Measurements from ENCODE around the gene ECI2.
"Not testable (repeated sequence)": the region's sequence is repeated elsewhere in the genome, so short reads cannot be mapped to it uniquely, and the experiment has no call there.

Gene ECI2

DNA sequence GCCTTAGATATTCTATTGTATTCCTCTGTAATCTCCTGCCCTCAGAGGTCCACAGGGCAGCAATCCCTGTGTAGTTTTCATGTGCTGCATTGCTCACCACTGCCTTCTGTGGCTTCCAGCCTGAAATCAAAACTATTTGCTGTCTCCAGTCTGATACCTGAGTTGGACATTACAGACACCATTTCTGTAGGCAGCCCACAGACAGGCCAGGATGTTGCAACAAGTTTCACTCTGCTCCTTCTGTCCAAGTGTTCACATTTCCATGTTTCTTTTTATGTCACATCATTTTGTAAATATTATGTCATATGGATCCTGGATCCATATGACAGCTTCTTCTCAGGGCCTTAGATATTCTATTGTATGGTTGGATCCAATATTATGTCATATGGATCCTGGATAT is 21.7 kb downstream of the ECI2 start:
- Histone ChIP-seq H3K4me1 (ENCODE audit: control insufficient read depth, low read depth, low read length) (no peaks in the 10 kb centered on the region), H3K9me3 (ENCODE audit: control insufficient read depth, low read depth, low read length) (no peaks in the 10 kb centered on the region), H3K36me3 (ENCODE audit: control insufficient read depth, low read depth, low read length) (peaks cover 30% of the 10 kb centered on the region), H3K27ac (ENCODE audit: low read length) (no peak overlapping the region), H3K4me3 (ENCODE audit: low read length) (no peak overlapping the region), H3K27me3 (ENCODE audit: control insufficient read depth, insufficient read depth, low read length) (no peaks in the 10 kb centered on the region), H3K9ac (ENCODE audit: low read length) (no peak overlapping the region)

DNA sequence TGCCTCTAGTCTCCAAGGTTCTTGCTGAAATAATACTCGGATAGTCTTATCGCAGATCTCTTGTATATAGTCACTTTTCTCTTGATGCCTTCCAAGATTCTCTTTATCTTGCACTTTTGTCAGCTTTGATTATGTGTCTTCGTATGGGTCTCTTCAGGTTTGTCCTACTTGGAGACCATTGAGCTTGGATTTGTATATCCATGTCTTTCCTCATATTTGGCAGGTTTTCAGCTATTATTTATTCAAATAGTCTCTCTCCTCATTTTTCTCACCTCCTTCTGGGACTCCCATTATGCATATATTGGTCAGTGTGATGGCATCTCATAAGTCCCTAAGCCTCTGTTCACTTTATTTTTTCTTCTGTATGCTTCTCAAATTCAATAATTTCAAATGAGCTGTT is 23.0 kb downstream of the ECI2 start:
- peaks cover 23% of the 10 kb centered on the region for H3K36me3 ChIP-seq (ENCODE audit: control insufficient read depth, low read depth, low read length)
- no peak overlapping the region for H3K9ac ChIP-seq (ENCODE audit: low read length)
- H3K4me3 ChIP-seq (ENCODE audit: low read length) = no peak overlapping the region
- no peaks in the 10 kb centered on the region for H3K4me1 ChIP-seq (ENCODE audit: control insufficient read depth, low read depth, low read length)
- H3K9me3 ChIP-seq (ENCODE audit: control insufficient read depth, low read depth, low read length) = no peaks in the 10 kb centered on the region
- no peaks in the 10 kb centered on the region for H3K27me3 ChIP-seq (ENCODE audit: control insufficient read depth, insufficient read depth, low read length)
- no peak overlapping the region for H3K27ac ChIP-seq (ENCODE audit: low read length)

DNA sequence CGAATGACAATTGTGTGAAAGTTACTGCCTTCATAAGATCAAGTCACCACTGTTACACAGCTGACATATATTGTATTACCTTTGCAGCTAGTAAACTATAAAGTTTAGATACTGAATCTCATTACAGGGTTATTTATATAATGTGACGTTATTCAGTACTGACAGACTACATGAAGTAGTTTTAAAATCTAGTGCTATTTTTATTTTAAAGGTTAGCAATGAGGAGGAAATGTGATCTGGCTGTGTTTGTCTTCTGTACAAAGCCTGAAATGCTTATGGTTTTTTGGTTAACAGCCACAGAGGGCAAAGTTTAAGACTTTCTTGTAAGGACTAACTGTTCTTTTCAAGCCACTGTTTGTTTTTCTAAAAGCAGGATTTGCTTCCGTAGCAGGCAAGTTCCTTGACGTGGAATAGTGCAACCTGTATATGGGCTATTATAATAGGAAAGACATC is 26.0 kb downstream of the ECI2 start:
- H3K36me3 ChIP-seq (ENCODE audit: control insufficient read depth, low read depth, low read length); H3K4me3 ChIP-seq (ENCODE audit: low read length); H3K27ac ChIP-seq (ENCODE audit: low read length); H3K9me3 ChIP-seq (ENCODE audit: control insufficient read depth, low read depth, low read length); H3K4me1 ChIP-seq (ENCODE audit: control insufficient read depth, low read depth, low read length); H3K27me3 ChIP-seq (ENCODE audit: control insufficient read depth, insufficient read depth, low read length); H3K9ac ChIP-seq (ENCODE audit: low read length): not testable (repeated sequence)

DNA sequence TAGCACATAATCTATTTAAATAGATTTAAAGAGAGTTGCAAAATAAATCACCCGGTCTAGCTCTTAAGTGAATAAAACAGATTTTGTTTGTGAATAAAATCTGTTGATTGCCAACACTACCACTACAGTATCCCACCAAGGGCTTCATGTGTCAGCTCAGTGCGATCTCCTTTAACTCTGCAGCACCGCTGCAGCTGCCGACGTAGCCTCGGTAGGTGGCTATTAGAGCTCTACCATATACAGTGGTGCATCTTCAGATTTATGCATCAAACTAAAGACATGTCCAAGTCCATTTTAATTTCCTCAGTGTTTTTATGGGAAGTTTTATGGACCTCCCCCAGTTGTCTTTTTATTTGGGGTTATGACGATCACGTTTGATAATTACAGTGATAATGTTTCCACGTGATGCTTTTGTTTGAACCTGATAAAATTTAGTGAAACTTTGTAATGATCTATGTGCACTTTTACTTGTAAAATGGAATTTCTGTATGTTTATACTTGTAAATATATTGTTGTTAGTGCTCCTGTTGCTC is 26.7 kb downstream of the ECI2 start:
- H3K9ac ChIP-seq (ENCODE audit: low read length) = no peak overlapping the region
- H3K27me3 ChIP-seq (ENCODE audit: control insufficient read depth, insufficient read depth, low read length) = no peaks in the 10 kb centered on the region

DNA sequence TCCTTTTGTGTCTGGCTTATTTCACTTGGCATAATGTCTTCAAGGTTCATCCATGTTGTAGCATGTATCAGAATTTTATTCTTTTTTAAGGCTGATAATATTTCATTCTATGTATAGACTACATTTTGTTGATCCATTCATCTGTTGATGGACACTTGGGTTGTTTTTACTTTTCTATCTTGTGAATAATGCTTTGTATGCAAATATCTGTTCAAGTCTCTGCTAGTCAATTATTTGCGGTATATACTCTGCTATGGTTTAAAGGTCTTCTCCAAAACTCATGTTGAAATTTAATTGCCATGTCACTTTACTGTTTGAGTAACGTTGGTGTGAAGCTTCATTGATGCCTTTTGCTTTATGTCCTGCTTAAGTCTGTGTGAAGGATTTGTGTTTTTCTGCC is 27.5 kb downstream of the ECI2 start:
- no peaks in the 10 kb centered on the region for H3K27me3 ChIP-seq (ENCODE audit: control insufficient read depth, insufficient read depth, low read length)
- no peaks in the 10 kb centered on the region for H3K4me1 ChIP-seq (ENCODE audit: control insufficient read depth, low read depth, low read length)
- H3K4me3 ChIP-seq (ENCODE audit: low read length) = no peak overlapping the region
- H3K9ac ChIP-seq (ENCODE audit: low read length) = no peak overlapping the region
- H3K36me3 ChIP-seq (ENCODE audit: control insufficient read depth, low read depth, low read length) = no peaks in the 10 kb centered on the region
- H3K27ac ChIP-seq (ENCODE audit: low read length) = no peak overlapping the region
- no peaks in the 10 kb centered on the region for H3K9me3 ChIP-seq (ENCODE audit: control insufficient read depth, low read depth, low read length)

More for the DNA sequence above, 26.7 kb downstream of the ECI2 start:
- H3K9me3 ChIP-seq (ENCODE audit: control insufficient read depth, low read depth, low read length) = no peaks in the 10 kb centered on the region
- no peak overlapping the region for H3K4me3 ChIP-seq (ENCODE audit: low read length)
- no peaks in the 10 kb centered on the region for H3K4me1 ChIP-seq (ENCODE audit: control insufficient read depth, low read depth, low read length)
- H3K27ac ChIP-seq (ENCODE audit: low read length) = no peak overlapping the region
- no peaks in the 10 kb centered on the region for H3K36me3 ChIP-seq (ENCODE audit: control insufficient read depth, low read depth, low read length)

DNA sequence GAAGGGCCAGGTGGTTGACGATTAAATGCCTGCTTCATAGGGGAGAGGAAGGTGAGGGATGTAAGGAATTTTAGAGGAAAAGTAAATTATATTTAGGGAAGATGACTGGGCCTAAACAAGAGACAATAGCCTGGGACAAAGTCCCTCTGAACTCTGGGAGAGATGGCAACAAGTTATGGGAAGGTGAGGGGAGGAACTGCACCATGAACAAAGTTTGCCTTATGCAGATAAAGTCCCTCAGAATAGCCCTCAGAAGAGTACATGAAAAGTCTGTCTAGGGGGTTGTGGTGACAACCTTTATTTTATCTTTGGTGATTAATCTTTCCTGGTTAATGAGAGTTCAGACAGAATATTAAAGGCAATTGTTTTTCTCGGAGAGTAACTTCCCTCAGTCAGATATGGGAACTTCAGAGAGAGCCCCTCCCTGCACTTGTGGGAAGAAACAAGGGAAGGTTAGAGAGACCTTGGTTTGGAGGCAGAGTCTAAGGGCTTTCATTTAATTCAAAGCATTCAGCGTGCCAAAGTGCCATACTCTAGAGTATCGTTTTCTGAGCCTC is 29.3 kb downstream of the ECI2 start:
- Histone ChIP-seq H3K27ac (ENCODE audit: low read length) (no peak overlapping the region), H3K4me3 (ENCODE audit: low read length) (no peak overlapping the region)

DNA sequence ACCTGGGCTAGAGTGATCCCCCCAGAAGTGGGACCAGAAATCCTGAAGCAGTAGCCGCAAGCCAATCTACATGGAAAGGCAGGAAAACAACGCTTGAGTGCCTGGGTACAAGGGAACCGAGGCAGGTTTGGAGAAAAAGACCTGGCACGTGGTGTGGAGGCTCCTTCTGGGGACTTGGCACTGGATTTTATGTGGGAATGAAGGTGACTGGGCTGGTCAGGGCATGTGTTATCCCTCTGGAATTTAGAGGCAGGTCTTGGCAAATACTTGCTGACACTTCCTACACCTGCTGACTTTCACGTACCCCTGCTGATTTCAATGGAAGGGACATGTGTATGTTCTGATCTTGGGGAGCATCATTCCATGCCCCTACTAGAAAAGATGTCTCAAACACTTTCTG is 31.4 kb downstream of the ECI2 start:
- Histone ChIP-seq H3K27me3 (ENCODE audit: control insufficient read depth, insufficient read depth, low read length) (no peaks in the 10 kb centered on the region), H3K9me3 (ENCODE audit: control insufficient read depth, low read depth, low read length) (no peaks in the 10 kb centered on the region), H3K4me3 (ENCODE audit: low read length) (no peak overlapping the region), H3K27ac (ENCODE audit: low read length) (no peak overlapping the region), H3K9ac (ENCODE audit: low read length) (no peak overlapping the region), H3K4me1 (ENCODE audit: control insufficient read depth, low read depth, low read length) (no peaks in the 10 kb centered on the region), H3K36me3 (ENCODE audit: control insufficient read depth, low read depth, low read length) (no peaks in the 10 kb centered on the region)

More for the DNA sequence above, 29.3 kb downstream of the ECI2 start:
- no peaks in the 10 kb centered on the region for H3K36me3 ChIP-seq (ENCODE audit: control insufficient read depth, low read depth, low read length)
- no peaks in the 10 kb centered on the region for H3K27me3 ChIP-seq (ENCODE audit: control insufficient read depth, insufficient read depth, low read length)
- H3K9ac ChIP-seq (ENCODE audit: low read length) = no peak overlapping the region
- H3K4me1 ChIP-seq (ENCODE audit: control insufficient read depth, low read depth, low read length) = no peaks in the 10 kb centered on the region
- no peaks in the 10 kb centered on the region for H3K9me3 ChIP-seq (ENCODE audit: control insufficient read depth, low read depth, low read length)

DNA sequence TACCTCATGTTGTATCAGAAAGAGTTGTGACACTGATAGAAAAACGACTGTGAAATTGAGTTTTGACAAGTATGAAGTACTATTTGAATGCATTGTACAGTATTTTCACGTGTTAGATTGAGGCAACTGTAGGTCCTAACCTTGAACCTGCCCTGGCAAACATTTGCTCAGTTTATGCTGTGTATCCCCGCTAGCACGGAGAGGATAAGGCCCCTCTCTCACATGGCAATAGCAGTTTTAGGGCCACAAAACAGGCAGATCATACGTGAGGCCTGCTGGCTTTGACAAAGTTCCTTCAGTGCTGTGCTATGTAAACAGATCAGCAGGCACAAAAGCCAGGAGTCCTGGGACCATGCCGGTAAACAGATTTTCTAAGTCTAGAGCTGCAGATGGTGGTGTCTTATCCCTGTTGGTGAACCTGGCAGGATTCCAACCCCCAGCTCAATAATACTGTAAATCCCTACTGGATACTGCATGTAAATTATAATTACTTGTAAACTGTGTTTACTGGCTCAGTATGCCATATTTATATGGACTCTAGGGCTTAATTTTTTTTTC is 32.6 kb downstream of the ECI2 start:
- Histone ChIP-seq H3K27me3 (ENCODE audit: control insufficient read depth, insufficient read depth, low read length) (no peaks in the 10 kb centered on the region), H3K9ac (ENCODE audit: low read length) (no peak overlapping the region), H3K27ac (ENCODE audit: low read length) (no peak overlapping the region), H3K36me3 (ENCODE audit: control insufficient read depth, low read depth, low read length) (no peaks in the 10 kb centered on the region), H3K4me1 (ENCODE audit: control insufficient read depth, low read depth, low read length) (no peaks in the 10 kb centered on the region), H3K9me3 (ENCODE audit: control insufficient read depth, low read depth, low read length) (no peaks in the 10 kb centered on the region), H3K4me3 (ENCODE audit: low read length) (no peak overlapping the region)

DNA sequence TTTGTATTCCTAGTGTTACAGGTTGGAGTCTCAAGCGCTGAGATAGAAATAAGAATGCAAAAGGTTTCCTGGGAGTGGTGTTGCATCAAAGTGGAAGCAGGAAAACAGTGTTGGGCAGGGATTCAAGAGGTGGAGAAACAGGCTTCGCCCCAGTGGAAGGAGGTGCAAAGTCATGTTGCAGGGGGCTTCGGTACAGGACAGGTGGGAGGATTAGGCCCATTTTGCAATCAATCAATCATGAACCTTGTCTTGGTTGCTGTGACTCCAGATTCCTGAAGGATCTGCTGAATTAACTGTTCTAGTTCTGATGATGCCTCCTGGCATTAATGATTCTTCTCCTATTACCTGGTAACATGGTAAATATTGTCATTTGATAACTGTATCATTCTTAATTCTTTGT is 34.1 kb downstream of the ECI2 start:
- no peak overlapping the region for H3K4me3 ChIP-seq (ENCODE audit: low read length)
- no peaks in the 10 kb centered on the region for H3K27me3 ChIP-seq (ENCODE audit: control insufficient read depth, insufficient read depth, low read length)
- H3K4me1 ChIP-seq (ENCODE audit: control insufficient read depth, low read depth, low read length) = no peaks in the 10 kb centered on the region
- no peaks in the 10 kb centered on the region for H3K36me3 ChIP-seq (ENCODE audit: control insufficient read depth, low read depth, low read length)
- no peak overlapping the region for H3K9ac ChIP-seq (ENCODE audit: low read length)
- H3K9me3 ChIP-seq (ENCODE audit: control insufficient read depth, low read depth, low read length) = no peaks in the 10 kb centered on the region
- no peak overlapping the region for H3K27ac ChIP-seq (ENCODE audit: low read length)

DNA sequence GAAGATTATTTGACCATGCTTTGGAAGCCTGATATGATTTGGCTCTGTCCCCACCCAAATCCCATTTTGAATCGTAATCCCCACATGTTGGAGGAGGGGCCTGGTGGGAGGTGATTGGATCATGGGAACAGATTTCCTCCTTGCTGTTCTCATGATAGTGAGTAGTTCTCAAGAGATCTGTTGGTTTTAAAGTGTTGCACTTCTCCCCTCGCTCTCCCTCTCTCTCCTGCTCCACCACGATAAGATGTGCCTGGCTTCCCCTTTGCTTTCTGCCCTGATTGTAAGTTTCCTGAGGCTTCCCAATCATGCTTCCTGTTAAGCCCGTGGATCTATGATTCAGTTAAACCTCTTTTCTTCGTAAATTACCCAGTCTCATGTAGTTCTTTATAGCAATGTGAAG is 34.7 kb downstream of the ECI2 start:
- Histone ChIP-seq H3K9me3 (ENCODE audit: control insufficient read depth, low read depth, low read length) (no peaks in the 10 kb centered on the region), H3K36me3 (ENCODE audit: control insufficient read depth, low read depth, low read length) (no peaks in the 10 kb centered on the region), H3K4me3 (ENCODE audit: low read length) (no peak overlapping the region), H3K27me3 (ENCODE audit: control insufficient read depth, insufficient read depth, low read length) (no peaks in the 10 kb centered on the region), H3K27ac (ENCODE audit: low read length) (no peak overlapping the region), H3K4me1 (ENCODE audit: control insufficient read depth, low read depth, low read length) (no peaks in the 10 kb centered on the region), H3K9ac (ENCODE audit: low read length) (no peak overlapping the region)

DNA sequence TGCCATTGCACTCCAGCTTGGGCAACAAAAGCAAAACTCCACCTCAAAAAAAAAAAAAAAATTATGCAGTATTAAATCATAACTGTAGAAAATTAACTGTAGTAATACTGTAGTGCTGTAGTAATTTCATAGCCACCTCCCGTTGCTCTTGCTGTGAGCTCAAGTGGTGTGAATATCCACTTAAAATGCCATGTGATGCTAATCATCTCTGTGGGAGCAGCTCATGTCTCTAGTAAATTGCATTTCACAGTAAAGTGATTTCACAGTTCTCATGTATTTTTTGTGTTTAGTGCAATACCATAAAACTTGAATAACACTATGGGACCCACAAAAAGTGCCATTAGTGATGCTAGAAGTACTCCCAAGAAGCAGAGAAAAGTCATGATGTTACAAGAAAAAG is 42.1 kb downstream of the ECI2 start:
- Histone ChIP-seq H3K9ac (ENCODE audit: low read length) (no peak overlapping the region), H3K27ac (ENCODE audit: low read length) (no peak overlapping the region), H3K9me3 (ENCODE audit: control insufficient read depth, low read depth, low read length) (no peaks in the 10 kb centered on the region), H3K4me1 (ENCODE audit: control insufficient read depth, low read depth, low read length) (no peaks in the 10 kb centered on the region), H3K36me3 (ENCODE audit: control insufficient read depth, low read depth, low read length) (no peaks in the 10 kb centered on the region), H3K27me3 (ENCODE audit: control insufficient read depth, insufficient read depth, low read length) (no peaks in the 10 kb centered on the region), H3K4me3 (ENCODE audit: low read length) (no peak overlapping the region)

DNA sequence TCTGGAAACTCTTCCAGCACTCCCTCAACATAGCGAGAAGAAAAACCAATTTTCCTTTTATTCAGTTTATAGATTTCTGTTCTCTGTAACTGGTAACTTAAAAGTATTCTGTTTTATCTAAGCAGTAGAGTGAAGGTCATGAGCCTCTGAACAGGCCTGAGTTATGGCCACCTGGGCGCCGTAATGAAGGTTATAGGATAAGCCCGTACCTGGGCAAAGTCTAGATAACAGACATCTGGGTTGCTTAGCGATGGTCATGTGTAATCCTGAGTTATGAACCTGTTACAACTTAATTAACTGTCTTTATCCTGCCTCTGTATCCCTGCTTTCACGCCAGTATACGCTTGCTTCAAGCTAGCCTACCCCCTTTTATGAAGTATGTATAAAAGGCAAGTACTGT is 43.4 kb downstream of the ECI2 start:
- H3K4me3 ChIP-seq (ENCODE audit: low read length) = no peak overlapping the region
- H3K27me3 ChIP-seq (ENCODE audit: control insufficient read depth, insufficient read depth, low read length) = no peaks in the 10 kb centered on the region

More for the DNA sequence above, 43.4 kb downstream of the ECI2 start:
- H3K9me3 ChIP-seq (ENCODE audit: control insufficient read depth, low read depth, low read length) = no peaks in the 10 kb centered on the region
- H3K36me3 ChIP-seq (ENCODE audit: control insufficient read depth, low read depth, low read length) = no peaks in the 10 kb centered on the region
- no peak overlapping the region for H3K9ac ChIP-seq (ENCODE audit: low read length)
- no peaks in the 10 kb centered on the region for H3K4me1 ChIP-seq (ENCODE audit: control insufficient read depth, low read depth, low read length)
- H3K27ac ChIP-seq (ENCODE audit: low read length) = no peak overlapping the region
